ENCODE measurements around the gene MBOAT2.

DNA sequence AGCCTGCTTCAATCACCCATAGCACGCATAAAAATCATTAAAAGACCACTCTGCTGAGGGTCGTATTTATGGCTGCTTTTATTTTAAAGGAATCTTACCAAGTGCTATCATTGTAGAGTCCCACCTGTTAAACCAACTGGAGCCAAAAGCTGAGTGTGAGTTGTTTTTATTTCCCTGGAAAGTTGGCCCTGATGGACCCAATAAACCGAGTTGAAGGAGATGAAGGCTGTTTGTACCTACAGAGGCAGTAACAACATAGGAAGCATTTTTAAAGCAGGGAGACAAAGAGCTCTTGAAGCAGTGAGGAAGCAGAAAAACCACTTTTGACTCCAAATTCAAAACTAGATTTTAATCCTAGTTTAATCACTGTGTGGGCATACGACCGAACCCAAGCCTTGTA, 6.4 kb downstream of the MBOAT2 start:
- TF ChIP-seq, protein P1, sequence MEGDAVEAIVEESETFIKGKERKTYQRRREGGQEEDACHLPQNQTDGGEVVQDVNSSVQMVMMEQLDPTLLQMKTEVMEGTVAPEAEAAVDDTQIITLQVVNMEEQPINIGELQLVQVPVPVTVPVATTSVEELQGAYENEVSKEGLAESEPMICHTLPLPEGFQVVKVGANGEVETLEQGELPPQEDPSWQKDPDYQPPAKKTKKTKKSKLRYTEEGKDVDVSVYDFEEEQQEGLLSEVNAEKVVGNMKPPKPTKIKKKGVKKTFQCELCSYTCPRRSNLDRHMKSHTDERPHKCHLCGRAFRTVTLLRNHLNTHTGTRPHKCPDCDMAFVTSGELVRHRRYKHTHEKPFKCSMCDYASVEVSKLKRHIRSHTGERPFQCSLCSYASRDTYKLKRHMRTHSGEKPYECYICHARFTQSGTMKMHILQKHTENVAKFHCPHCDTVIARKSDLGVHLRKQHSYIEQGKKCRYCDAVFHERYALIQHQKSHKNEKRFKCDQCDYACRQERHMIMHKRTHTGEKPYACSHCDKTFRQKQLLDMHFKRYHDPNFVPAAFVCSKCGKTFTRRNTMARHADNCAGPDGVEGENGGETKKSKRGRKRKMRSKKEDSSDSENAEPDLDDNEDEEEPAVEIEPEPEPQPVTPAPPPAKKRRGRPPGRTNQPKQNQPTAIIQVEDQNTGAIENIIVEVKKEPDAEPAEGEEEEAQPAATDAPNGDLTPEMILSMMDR (conservative IDR thresholded peaks at IDR 0.05; ENCODE audit: low read depth in 2 of 2) = no peak
- TF ChIP-seq EZH2 (IDR thresholded peaks at IDR 0.05; ENCODE audit: low read depth, unreplicated experiment) (no peak), EZH2phosphoT487 (IDR thresholded peaks at IDR 0.05; ENCODE audit: unreplicated experiment) (no peak), POLR2AphosphoS5 (IDR thresholded peaks at IDR 0.05; ENCODE audit: low read depth) (no peak), STAT1 (IDR thresholded peaks at IDR 0.05; ENCODE audit: unreplicated experiment) (no peak), ZNF114 (CRISPR knock-in tag; IDR thresholded peaks at IDR 0.05) (no peak), CREB1 (CRISPR knock-in tag; IDR thresholded peaks at IDR 0.05; ENCODE audit: low read depth) (no peak), JUNB (IDR thresholded peaks at IDR 0.05; ENCODE audit: unreplicated experiment) (no peak)
- TF ChIP-seq, protein P2, sequence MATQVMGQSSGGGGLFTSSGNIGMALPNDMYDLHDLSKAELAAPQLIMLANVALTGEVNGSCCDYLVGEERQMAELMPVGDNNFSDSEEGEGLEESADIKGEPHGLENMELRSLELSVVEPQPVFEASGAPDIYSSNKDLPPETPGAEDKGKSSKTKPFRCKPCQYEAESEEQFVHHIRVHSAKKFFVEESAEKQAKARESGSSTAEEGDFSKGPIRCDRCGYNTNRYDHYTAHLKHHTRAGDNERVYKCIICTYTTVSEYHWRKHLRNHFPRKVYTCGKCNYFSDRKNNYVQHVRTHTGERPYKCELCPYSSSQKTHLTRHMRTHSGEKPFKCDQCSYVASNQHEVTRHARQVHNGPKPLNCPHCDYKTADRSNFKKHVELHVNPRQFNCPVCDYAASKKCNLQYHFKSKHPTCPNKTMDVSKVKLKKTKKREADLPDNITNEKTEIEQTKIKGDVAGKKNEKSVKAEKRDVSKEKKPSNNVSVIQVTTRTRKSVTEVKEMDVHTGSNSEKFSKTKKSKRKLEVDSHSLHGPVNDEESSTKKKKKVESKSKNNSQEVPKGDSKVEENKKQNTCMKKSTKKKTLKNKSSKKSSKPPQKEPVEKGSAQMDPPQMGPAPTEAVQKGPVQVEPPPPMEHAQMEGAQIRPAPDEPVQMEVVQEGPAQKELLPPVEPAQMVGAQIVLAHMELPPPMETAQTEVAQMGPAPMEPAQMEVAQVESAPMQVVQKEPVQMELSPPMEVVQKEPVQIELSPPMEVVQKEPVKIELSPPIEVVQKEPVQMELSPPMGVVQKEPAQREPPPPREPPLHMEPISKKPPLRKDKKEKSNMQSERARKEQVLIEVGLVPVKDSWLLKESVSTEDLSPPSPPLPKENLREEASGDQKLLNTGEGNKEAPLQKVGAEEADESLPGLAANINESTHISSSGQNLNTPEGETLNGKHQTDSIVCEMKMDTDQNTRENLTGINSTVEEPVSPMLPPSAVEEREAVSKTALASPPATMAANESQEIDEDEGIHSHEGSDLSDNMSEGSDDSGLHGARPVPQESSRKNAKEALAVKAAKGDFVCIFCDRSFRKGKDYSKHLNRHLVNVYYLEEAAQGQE (IDR thresholded peaks at IDR 0.05; ENCODE audit: unreplicated experiment) = no peak
- TF ChIP-seq, protein P3, sequence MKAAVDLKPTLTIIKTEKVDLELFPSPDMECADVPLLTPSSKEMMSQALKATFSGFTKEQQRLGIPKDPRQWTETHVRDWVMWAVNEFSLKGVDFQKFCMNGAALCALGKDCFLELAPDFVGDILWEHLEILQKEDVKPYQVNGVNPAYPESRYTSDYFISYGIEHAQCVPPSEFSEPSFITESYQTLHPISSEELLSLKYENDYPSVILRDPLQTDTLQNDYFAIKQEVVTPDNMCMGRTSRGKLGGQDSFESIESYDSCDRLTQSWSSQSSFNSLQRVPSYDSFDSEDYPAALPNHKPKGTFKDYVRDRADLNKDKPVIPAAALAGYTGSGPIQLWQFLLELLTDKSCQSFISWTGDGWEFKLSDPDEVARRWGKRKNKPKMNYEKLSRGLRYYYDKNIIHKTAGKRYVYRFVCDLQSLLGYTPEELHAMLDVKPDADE (IDR thresholded peaks at IDR 0.05) = no peak

Data from GM23338 (cell line).